Measurements from ENCODE around the gene CISTR.

- TF ChIP-seq CTCF (conservative IDR thresholded peaks at IDR 0.05 in 1 of 2, IDR thresholded peaks at IDR 0.05 in 1 of 2; ENCODE audit: extremely low read depth in 1 of 2, insufficient read depth in 1 of 2, low read depth in 1 of 2, low read length in 2 of 2) (no peak), EZH2 (IDR thresholded peaks at IDR 0.05; ENCODE audit: borderline replicate concordance, low read length) (no peak)
These were observed 41.4 kb upstream of the CISTR start for GRCh38 chr12:53793221-53793620.

Measured in mammary epithelial cell (primary cell).